ENCODE measurements around the gene UBE2Q1. TPM values are rescaled to one million over a fixed set of nuclear protein-coding genes. Genes with fewer than 3 reads are reported as not detected.

The UBE2Q1 gene
- total RNA-seq, 2 donors from 2014 or later: 18.5 to 26.3 TPM

DNA sequence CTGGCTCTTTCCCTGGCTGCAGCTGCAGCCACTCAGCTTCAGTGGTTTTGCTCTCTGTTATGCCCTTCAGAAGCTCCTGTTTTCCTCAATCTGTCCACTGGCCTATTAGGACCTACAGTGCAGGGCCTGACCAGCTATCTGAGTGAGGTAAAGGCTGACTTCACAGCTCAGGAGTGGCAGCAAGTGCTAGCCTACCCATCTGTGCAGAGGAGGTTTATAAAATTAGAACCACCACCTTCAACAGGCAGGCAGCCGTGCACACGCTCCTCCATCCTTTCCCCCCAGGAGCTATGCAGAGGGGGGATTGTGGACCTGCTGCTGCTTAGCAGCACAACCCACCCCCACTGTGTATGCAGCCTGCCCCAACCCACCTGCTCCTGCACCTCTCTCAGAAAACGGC, 41.2 kb upstream of the UBE2Q1 start:
- Histone ChIP-seq H3K27me3 (no peaks in the 10 kb centered on the region), H3K9me3 (no peaks in the 10 kb centered on the region), H3K4me3 (no peak overlapping the region), H3K27ac (peak overlapping the region; percentile 65 to 74), H3K4me1 (peaks cover 0 to 57% of the 10 kb centered on the region in 2 donors), H3K36me3 (peaks cover 59% of the 10 kb centered on the region)
- DNase-seq (ENCODE audit: low spot score): no peak
- TF ChIP-seq, protein P1, sequence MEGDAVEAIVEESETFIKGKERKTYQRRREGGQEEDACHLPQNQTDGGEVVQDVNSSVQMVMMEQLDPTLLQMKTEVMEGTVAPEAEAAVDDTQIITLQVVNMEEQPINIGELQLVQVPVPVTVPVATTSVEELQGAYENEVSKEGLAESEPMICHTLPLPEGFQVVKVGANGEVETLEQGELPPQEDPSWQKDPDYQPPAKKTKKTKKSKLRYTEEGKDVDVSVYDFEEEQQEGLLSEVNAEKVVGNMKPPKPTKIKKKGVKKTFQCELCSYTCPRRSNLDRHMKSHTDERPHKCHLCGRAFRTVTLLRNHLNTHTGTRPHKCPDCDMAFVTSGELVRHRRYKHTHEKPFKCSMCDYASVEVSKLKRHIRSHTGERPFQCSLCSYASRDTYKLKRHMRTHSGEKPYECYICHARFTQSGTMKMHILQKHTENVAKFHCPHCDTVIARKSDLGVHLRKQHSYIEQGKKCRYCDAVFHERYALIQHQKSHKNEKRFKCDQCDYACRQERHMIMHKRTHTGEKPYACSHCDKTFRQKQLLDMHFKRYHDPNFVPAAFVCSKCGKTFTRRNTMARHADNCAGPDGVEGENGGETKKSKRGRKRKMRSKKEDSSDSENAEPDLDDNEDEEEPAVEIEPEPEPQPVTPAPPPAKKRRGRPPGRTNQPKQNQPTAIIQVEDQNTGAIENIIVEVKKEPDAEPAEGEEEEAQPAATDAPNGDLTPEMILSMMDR (IDR thresholded peaks at IDR 0.05): no peak

DNA sequence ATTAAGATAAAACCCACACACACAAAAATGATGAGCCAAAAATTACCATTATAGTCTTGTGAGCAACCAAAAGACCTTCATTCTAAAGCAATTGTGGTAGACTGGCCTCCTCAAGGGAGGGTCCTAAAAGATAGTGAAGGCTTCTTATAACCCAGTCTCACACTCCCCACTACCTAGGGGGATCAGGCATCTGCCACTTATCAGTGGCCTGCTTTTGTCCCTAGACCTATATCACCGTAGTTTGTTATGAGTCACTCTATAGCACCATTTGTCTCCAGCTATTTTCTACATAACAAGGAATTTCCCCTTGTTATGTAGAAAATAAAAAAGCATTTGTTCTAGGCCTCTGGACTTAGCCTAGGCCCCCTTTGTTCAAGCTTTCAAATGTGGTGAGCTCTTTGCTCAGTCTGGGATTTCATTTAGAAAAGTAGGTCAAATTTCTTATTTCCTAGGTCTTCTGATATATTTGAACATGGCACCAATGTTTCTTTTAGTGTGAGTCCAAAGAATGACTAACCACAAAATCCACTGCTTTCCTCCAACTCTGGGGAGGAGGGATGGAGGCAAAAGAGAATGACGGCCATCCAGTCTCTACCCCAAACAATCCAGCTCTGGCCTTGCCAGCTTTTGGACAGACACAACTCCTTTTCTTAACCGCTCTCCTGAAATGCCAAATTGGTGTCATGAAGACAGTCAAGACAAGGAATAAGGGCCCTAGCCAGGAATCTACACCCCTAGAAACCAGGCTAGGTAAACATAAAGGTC, 40.6 kb upstream of the UBE2Q1 start:
- Histone ChIP-seq H3K4me1 (peaks cover 0 to 51% of the 10 kb centered on the region in 2 donors), H3K36me3 (peaks cover 65% of the 10 kb centered on the region), H3K27me3 (no peaks in the 10 kb centered on the region), H3K27ac (peak overlapping the region; percentile 65 to 74), H3K4me3 (no peak overlapping the region), H3K9me3 (no peaks in the 10 kb centered on the region)
- no peak for DNase-seq (ENCODE audit: low spot score)
- TF ChIP-seq, protein P1 (IDR thresholded peaks at IDR 0.05): no peak

DNA sequence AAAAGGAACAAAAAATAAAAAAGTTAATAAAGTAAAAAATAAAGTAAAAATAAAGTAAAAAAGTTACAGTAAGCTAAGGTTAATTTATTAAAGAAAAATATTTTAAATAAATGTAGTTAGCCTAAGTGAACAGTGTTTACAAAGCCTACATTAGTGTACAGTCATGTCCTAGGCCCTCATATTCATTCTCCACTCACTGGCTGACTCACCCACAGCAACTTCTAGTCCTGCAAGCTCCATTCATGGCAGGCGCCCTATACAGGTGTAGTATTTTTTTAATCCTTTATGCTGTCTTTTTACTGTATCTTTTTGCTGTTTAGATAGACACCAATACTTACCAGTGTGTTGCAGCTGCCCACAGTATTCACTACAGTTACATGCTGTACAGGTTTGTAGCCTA, 37.2 kb upstream of the UBE2Q1 start:
- Histone ChIP-seq H3K4me1 (peaks cover 0 to 24% of the 10 kb centered on the region in 2 donors), H3K27me3 (no peaks in the 10 kb centered on the region), H3K4me3 (no peak overlapping the region), H3K36me3 (peaks cover 81% of the 10 kb centered on the region), H3K27ac (no peak overlapping the region), H3K9me3 (no peaks in the 10 kb centered on the region)
- DNase-seq (ENCODE audit: low spot score): no peak
- TF ChIP-seq, protein P1 (IDR thresholded peaks at IDR 0.05): no peak

DNA sequence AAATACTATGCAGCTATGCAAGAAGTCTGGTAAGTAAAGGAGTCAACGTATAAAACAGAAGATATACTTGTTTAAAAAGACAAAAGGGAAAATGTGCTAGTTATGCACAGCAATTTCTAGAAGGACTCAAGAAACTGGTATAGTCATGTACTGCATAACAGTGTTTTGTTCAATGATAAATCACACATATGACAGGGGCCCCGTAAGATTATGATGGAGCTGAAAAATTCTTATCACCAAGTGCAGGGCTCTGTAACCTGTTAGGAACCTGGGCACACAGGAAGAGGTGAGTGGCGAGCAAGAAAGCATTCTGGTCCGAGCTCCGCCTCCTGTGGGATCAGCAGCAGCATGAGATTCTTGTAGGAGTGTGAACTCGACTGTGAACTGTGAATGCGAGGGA, 36.3 kb upstream of the UBE2Q1 start:
- Histone ChIP-seq H3K9me3 (no peaks in the 10 kb centered on the region), H3K36me3 (peaks cover 82% of the 10 kb centered on the region), H3K4me1 (peaks cover 0 to 16% of the 10 kb centered on the region in 2 donors), H3K27me3 (no peaks in the 10 kb centered on the region), H3K4me3 (no peak overlapping the region), H3K27ac (no peak overlapping the region)
- TF ChIP-seq, protein P1 (IDR thresholded peaks at IDR 0.05): no peak
- no peak for DNase-seq (ENCODE audit: low spot score)

DNA sequence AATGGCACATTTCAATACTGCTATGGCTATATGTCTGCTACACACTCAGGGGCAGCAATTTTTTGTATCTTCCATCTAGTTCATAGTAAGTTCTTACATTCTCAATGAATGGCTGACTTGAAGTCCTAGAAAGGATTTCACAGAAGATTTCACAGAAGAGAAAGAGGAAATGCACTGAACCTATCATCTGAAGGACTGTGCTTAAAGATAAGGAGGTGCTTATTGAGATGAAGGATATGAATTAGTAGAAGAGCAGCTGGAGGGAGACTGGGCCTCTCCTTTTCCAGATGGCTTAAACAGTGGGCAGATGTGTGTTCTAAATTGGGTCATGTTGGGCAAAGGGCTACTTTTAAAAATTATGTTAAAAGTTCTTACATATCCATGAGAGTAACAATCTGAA, 34.9 kb upstream of the UBE2Q1 start:
- Histone ChIP-seq H3K27me3 (no peaks in the 10 kb centered on the region), H3K4me3 (no peak overlapping the region), H3K4me1 (peaks cover 0 to 2% of the 10 kb centered on the region in 2 donors), H3K9me3 (no peaks in the 10 kb centered on the region), H3K36me3 (peaks cover 96% of the 10 kb centered on the region), H3K27ac (no peak overlapping the region)
- TF ChIP-seq, protein P1 (IDR thresholded peaks at IDR 0.05): no peak
- no peak for DNase-seq (ENCODE audit: low spot score)

DNA sequence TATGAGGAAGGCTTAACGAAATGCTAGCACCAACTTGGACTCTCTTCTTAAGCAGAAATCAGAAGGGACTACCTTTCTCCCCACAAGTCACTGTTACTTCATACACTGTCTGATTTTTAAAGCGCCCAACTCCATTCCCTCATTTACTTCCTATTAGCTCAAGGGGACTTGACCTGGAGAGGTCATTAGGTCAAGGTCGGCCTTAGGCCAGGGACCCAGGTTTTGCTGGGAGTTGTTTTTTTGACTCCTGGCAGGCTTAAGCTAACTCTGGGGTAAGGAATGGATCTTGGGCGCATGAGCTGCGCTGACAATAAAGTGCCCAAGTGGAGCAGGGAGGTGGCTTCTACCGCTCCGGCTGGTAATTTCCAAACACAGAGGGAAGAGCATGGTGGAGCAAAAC, 32.7 kb upstream of the UBE2Q1 start:
- peaks cover 97% of the 10 kb centered on the region for H3K36me3 ChIP-seq
- TF ChIP-seq, protein P1 (IDR thresholded peaks at IDR 0.05): no peak
- H3K9me3 ChIP-seq: no peaks in the 10 kb centered on the region
- H3K27ac ChIP-seq: no peak overlapping the region
- no peaks in the 10 kb centered on the region for H3K4me1 ChIP-seq
- no peak overlapping the region for H3K4me3 ChIP-seq
- DNase-seq (ENCODE audit: low spot score): no peak
- H3K27me3 ChIP-seq: no peaks in the 10 kb centered on the region
